Vagina (tissue), 2 donors: ENCODE measurements around the gene TEX2. TPM values are rescaled to one million over a fixed set of nuclear protein-coding genes. Genes with fewer than 3 reads are reported as not detected.
A peak's percentile ranks its signal among the peaks of the same experiment; 100 is the strongest.

Experiments used
- DNase-seq, 2 donors: peaks; one replicate each; pipeline ENCODE4 v3.0.0-alpha.2; 2017; ENCODE audit errors: extremely low spot score in 2 of 2
- H3K27ac ChIP-seq: fragments of 200-600 bp; sonication (generic); one replicate; pipeline ENCODE4 v1.5.1; 2019
- H3K27me3 ChIP-seq: fragments of 200-600 bp; sonication (generic); one replicate; pipeline ENCODE4 v1.5.1; 2019
- H3K36me3 ChIP-seq, 2 donors: fragments of 200-600 bp; sonication (generic); one replicate each; pipeline ENCODE4 v1.5.1; 2017 to 2019
- H3K4me1 ChIP-seq: fragments of 200-600 bp; sonication (generic); one replicate; pipeline ENCODE4 v1.5.1; 2019
- H3K4me3 ChIP-seq, 2 donors: fragments of 200-600 bp; sonication (generic); 1 replicate in 1 of 2; 2 replicates in 1 of 2; pipeline ENCODE4 v1.5.1; 2016 to 2019
- H3K9me3 ChIP-seq: fragments of 200-600 bp; sonication (generic); one replicate; pipeline ENCODE4 v1.5.1; 2019
- POLR2A ChIP-seq, 2 donors: fragments of 450-650 bp; IDR thresholded peaks; one replicate each; pipeline ENCODE4 v1.6.1; 2017; ENCODE audit warnings: antibody characterized with exemption in 2 of 2, mild to moderate bottlenecking in 2 of 2, moderate library complexity in 2 of 2
- POLR2AphosphoS5 ChIP-seq, 2 donors: sonication (generic); formaldehyde crosslinking; IDR thresholded peaks; one replicate each; pipeline ENCODE4 v1.9.0; 2017; ENCODE audit warnings: antibody characterized with exemption in 2 of 2, mild to moderate bottlenecking in 2 of 2, low read depth in 1 of 2; ENCODE audit not compliant: insufficient read depth in 1 of 2
- intact Hi-C: fragments of 100-400 bp; cut with DNase I; formaldehyde crosslinking; loops from one replicate; pipeline ENCODE4 v1.15.1; 2023
- total RNA-seq: library from RNA; depleted of rRNA; stranded (reverse); fragments of >200 nt; gene quantifications from one replicate; pipeline ENCODE4 v1.2.3, GENCODE V29; 2016
- TF ChIP-seq, protein P1 (sequence below), 3 experiments: fragments of 450-650 bp in 2 of 3; fragments of 200-600 bp in 1 of 3; sonication (generic) in 1 of 3; IDR thresholded peaks; one replicate each; pipeline ENCODE4 v1.5.1; 2017 to 2019; ENCODE audit warnings: antibody characterized with exemption in 3 of 3, mild to moderate bottlenecking in 2 of 3, moderate library complexity in 2 of 3

Gene TEX2
- total RNA-seq, 1 donor from 2014 or later, result 32.4 TPM

DNA sequence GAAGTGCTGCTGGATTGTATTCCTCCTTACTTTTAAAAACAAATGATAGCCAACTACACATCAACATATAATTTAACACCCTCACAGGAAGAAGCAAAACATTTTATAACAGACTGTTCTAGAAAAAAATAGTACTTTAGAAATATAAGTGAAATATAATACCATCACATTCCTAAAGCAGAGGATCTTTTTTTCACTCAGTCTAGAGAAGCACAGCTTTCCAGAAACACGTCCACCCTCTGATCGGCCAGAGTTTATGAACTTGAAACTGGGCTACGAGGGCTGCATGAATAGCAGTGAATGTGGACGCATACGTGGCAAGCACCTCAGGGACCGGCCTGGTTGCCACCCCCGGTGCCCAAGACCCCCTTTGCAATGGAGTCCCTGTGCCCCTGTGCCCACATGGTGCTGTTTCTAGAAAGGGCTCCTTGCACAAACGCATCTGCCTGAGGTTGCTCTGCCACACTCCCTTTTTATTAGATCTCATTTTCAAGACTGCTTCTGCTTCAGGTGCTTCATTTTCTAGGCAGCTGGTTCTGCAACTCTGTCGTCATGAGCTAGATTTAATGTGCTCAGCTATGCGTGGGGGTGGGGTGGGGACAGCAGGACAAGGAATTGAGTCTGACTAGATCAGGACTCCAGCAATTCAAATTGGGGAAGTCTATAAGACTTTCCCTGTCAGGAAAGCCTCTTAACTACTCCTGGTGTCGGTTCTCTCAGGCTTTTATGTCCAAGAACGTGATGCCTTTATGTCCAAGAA, 104.0 kb downstream of the TEX2 start:
- Histone ChIP-seq H3K27ac (peak overlapping the region; percentile 5), H3K27me3 (no peaks in the 10 kb centered on the region), H3K9me3 (no peaks in the 10 kb centered on the region), H3K36me3 (no peaks in the 10 kb centered on the region), H3K4me1 (peaks cover 75% of the 10 kb centered on the region), H3K4me3 (no peak overlapping the region)
- no peak for DNase-seq
- intact Hi-C loops, result no loop called here
- TF ChIP-seq POLR2A (IDR thresholded peaks at IDR 0.05) (no peak), POLR2AphosphoS5 (IDR thresholded peaks at IDR 0.05; ENCODE audit: insufficient read depth in 1 of 2, low read depth in 1 of 2) (peak in 1 of 2 donors; percentile 61)

DNA sequence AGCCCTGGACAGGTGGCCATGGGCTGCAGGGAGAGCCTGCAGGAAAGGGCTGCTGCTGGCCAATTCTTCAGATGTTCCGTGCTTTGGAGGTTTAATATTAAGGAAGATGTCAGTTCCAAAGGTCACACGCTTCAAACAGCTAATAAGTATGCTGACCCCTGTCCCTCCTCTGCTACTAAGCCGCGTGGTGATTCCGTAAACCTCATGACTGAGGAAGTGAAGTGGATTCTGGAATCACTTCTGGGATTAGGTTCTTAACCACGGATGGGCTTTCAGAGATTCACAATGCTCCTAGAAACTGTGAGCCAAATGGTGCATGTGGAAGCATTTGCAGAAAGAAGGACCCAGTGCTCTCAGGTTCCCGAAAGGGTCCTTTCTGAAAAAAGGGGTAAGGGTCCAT, 104.7 kb downstream of the TEX2 start:
- Histone ChIP-seq H3K27me3 (no peaks in the 10 kb centered on the region), H3K4me1 (peaks cover 75% of the 10 kb centered on the region), H3K4me3 (no peak overlapping the region), H3K27ac (no peak overlapping the region), H3K9me3 (no peaks in the 10 kb centered on the region), H3K36me3 (no peaks in the 10 kb centered on the region)
- DNase-seq, result no peak
- no peak for TF ChIP-seq POLR2AphosphoS5 (IDR thresholded peaks at IDR 0.05; ENCODE audit: insufficient read depth in 1 of 2, low read depth in 1 of 2)
- TF ChIP-seq, protein P1, sequence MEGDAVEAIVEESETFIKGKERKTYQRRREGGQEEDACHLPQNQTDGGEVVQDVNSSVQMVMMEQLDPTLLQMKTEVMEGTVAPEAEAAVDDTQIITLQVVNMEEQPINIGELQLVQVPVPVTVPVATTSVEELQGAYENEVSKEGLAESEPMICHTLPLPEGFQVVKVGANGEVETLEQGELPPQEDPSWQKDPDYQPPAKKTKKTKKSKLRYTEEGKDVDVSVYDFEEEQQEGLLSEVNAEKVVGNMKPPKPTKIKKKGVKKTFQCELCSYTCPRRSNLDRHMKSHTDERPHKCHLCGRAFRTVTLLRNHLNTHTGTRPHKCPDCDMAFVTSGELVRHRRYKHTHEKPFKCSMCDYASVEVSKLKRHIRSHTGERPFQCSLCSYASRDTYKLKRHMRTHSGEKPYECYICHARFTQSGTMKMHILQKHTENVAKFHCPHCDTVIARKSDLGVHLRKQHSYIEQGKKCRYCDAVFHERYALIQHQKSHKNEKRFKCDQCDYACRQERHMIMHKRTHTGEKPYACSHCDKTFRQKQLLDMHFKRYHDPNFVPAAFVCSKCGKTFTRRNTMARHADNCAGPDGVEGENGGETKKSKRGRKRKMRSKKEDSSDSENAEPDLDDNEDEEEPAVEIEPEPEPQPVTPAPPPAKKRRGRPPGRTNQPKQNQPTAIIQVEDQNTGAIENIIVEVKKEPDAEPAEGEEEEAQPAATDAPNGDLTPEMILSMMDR (IDR thresholded peaks at IDR 0.05), result no peak
- no peak for TF ChIP-seq POLR2A (IDR thresholded peaks at IDR 0.05)
- intact Hi-C loops, result no loop called here

DNA sequence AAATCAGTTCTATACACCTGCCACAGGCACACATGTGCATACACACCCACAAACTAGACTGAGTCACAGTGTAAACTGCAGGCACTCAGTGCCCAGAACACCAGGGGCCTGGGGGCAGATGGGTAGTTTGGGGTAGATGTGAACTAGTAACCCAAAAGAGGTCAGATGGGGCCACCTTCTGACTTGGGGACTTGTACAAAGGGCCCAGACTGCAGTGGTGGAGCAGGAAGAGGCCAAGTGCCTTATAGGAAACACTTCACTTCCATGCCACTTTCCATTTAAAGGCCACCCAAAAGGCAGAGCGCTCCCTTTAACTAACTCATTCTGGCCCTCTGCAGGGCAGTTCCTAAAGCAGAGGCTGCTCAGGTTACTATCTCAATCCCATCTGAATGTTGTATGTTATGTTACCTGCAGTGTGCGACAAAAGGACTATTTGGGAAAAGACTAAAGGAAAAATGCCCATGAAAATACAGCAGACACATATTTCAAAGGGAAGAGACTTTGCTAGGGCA, 105.3 kb downstream of the TEX2 start:
- no peak for DNase-seq
- Histone ChIP-seq H3K36me3 (peaks cover 0 to 1% of the 10 kb centered on the region in 2 donors), H3K27me3 (no peaks in the 10 kb centered on the region), H3K4me1 (peaks cover 71% of the 10 kb centered on the region), H3K9me3 (no peaks in the 10 kb centered on the region), H3K4me3 (no peak overlapping the region), H3K27ac (no peak overlapping the region)
- TF ChIP-seq, protein P1 (IDR thresholded peaks at IDR 0.05), result no peak
- TF ChIP-seq POLR2A (IDR thresholded peaks at IDR 0.05) (no peak), POLR2AphosphoS5 (IDR thresholded peaks at IDR 0.05; ENCODE audit: insufficient read depth in 1 of 2, low read depth in 1 of 2) (no peak)
- intact Hi-C loops, result no loop called here

DNA sequence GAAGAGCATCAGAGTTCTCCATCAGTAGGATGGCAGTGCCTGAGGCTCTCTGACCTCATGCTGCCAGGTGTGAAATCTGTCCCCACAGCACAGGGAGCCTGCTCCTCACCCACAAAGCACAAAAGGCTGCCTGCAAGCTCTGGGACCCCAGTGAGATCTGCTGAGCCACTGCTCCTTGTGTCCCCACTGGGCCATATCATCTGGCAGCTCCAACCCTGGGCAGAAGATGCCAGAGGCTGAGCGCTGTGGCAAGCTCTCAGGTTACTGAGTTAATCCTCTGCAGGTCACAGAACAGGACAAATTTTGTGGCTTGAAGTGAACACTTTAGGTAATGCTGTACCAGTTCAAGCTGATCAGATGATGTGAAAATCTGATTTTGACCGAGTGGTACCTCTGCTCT, 106.4 kb downstream of the TEX2 start:
- DNase-seq, result no peak
- Histone ChIP-seq H3K36me3 (peaks cover 0 to 10% of the 10 kb centered on the region in 2 donors), H3K9me3 (no peaks in the 10 kb centered on the region), H3K27ac (peak overlapping the region; percentile 56), H3K27me3 (no peaks in the 10 kb centered on the region), H3K4me1 (peaks cover 60% of the 10 kb centered on the region), H3K4me3 (no peak overlapping the region)
- intact Hi-C loops, result no loop called here
- TF ChIP-seq, protein P1 (IDR thresholded peaks at IDR 0.05), result no peak
- TF ChIP-seq POLR2AphosphoS5 (IDR thresholded peaks at IDR 0.05; ENCODE audit: insufficient read depth in 1 of 2, low read depth in 1 of 2) (no peak), POLR2A (IDR thresholded peaks at IDR 0.05) (no peak)

DNA sequence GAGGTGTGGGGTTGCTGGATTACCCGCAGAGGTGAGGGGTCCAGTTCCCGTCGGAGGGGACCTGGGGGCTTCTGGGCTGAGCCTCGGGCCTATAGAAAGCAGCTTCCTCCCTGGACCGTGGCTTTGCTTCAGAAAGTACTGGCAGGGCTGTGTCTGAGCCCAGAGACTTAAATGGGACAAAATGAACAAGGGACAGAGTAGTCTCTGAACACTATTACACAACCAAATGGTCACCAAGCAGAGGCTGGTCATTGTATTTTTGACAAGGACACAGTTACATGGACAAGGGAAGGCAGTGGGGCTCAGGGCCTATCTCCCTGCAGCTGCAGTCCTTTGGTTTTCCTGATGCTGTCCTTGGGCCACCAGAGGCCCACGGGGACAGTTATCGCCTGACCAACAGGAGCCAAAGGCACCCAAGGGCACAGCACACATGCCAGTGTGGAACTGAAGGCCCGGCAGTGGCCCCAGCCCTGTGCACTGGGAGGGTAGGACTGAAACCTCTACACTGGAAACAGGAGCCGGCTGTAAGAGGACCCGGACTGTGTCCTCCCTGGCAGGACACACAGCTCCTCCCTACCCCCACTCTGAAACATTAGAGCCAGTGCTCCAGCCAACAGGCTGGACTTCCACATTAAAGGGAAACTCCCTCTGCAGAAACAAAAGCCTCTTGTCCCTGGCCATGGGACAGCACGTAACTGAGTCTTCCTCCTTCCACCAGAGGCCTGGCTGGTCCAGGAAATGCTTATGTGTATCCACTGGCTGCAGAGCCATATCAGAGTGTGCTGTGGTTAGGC, 107.1 kb downstream of the TEX2 start:
- Histone ChIP-seq H3K4me1 (peaks cover 53% of the 10 kb centered on the region), H3K4me3 (no peak overlapping the region), H3K36me3 (peaks cover 0 to 10% of the 10 kb centered on the region in 2 donors), H3K27ac (peak overlapping the region; percentile 56), H3K9me3 (no peaks in the 10 kb centered on the region), H3K27me3 (no peaks in the 10 kb centered on the region)
- intact Hi-C loops, result no loop called here
- DNase-seq, result no peak
- no peak for TF ChIP-seq POLR2A (IDR thresholded peaks at IDR 0.05)
- peak; percentile 26 to 71 for TF ChIP-seq POLR2AphosphoS5 (IDR thresholded peaks at IDR 0.05; ENCODE audit: insufficient read depth in 1 of 2, low read depth in 1 of 2)
